Measurements from ENCODE around the gene IQGAP2. TPM values are rescaled to one million over a fixed set of nuclear protein-coding genes. Genes with fewer than 3 reads are reported as not detected.
"Not testable (repeated sequence)": the region's sequence is repeated elsewhere in the genome, so short reads cannot be mapped to it uniquely, and the experiment has no call there.

IQGAP2 gene
- total RNA-seq, 1 donor from 2014 or later, result 20.7 TPM

DNA sequence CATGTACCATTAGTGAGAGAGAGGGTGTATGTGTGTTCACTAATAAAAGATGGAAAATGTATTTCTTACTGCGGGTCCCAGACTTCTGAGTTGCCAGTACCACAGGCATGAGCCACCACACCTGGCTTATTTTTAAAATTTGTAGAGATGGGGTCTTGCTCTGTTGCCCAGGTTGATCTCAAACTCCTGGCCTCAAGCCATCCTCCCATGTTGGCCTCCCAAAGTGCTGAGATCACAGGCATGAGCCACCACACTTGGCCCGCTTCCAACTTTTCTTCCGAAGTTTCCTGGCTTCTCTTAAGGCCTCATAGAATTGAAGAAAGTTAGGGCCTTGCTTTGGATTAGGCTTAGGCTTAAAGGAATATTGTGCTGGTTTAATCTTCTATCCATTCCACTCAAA, 260.5 kb downstream of the IQGAP2 start:
- no peak for DNase-seq

DNA sequence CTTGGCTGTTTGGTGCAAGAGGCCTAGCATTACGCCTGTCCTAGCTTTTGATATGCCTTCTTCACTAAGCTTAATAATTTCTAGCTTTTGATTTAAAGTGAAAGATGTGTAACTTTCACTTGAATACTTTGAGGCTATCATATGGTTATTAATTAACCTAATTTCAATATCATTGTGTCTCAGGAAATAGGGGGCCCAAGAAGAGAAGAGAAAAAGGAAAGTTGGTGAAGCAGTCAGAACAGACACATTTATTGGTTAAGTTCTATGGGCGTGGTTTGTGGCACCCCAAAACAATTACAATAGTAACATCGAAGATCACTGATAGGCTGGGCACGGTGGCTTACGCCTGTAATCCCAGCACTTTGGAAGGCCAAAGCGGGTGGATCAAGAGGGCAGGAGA, 261.0 kb downstream of the IQGAP2 start:
- DNase-seq, result no peak

DNA sequence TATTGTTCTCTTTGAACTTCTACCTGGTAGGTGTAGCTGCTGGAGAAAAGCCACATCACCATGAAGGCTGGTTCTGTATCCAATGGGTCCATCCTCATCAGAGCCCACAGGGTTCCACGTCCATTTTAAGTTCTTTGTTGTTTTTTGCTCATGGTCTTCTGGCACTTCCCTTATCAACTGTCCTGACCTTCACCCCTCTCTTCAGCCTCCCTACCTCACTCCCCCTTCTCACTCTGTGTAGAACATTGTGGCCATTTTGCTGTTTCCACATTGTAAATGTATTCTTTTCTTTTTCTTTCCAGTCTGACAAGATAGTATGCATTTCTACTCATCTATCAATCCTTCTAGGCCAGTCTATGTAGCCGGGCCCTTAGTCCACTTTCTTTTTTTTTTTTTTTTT, 264.4 kb downstream of the IQGAP2 start:
- DNase-seq, result no peak

DNA sequence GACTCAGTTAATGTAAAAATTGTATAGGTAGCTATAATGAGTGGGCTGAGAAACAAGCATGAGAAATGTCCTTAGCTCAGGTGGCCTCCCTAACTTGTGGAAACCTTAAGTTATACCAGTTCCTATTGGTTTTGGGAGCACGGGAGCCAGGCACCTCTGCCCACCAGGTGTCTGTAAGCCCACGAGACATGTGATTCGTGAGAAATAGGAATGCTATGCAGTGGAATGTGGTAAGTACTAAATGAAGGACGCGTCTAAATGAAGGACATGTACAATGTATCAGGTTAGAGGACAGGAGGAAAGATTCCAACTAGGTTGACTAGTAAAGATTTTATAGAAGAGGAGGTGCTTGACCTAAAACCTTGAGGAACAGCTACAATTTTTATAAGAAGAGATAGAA, 266.2 kb downstream of the IQGAP2 start:
- DNase-seq, result no peak

DNA sequence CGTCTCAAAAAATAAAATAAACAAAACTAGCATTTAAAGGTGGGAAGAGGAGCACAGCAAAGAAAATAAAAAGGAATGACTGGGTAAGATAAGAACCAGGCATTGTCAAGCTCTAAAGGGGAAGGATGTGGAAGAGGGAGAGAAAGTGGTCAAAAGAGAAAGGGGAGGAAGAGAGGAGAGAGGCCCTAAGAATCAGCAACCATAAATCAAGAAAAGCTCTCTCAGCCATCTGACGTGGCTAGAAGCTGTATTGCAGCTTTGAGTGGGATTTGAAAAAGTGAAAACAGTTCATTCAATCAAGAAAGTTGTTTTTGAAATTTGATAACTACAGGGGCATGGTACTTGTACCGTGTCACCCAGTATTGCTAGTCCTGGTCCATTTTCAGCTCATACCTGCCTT, 267.4 kb downstream of the IQGAP2 start:
- no peak for DNase-seq

DNA sequence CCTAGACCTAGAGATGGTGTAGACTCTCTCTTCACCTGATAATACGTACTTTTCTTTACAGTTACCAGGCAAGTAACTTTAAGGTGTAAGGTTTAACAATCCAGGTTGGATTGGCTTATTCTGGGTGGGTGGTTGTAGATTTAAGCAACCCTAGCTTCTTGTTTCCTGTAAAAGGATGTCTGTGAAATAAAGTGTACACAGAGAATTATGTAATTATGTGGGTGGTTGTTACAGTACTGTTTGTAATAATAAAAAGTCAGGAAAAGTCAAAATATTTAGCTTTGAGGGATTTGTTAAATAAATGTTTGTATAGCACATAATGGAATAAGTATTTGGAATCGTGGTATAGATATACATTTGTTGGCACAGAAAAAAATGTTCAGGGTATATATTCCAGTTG, 269.2 kb downstream of the IQGAP2 start:
- no peak for DNase-seq

DNA sequence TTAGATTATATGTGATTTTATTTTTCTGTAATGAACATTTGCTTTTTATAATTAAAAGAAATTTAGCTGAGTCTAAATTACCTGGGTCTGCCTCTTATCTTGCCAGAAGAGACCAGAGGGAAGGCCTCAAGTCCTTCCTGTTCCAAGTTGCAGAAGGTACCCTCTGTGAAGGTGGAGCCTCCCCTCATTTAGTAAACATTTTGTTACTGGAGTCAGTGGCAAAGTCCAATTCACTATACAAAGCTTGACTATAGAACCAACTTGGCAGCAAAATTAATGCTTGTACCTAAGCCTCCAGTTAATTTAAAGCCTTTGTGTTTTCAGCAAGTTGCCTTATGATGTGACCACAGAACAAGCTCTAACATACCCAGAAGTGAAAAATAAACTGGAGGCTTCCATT, 270.0 kb downstream of the IQGAP2 start:
- no peak for DNase-seq

DNA sequence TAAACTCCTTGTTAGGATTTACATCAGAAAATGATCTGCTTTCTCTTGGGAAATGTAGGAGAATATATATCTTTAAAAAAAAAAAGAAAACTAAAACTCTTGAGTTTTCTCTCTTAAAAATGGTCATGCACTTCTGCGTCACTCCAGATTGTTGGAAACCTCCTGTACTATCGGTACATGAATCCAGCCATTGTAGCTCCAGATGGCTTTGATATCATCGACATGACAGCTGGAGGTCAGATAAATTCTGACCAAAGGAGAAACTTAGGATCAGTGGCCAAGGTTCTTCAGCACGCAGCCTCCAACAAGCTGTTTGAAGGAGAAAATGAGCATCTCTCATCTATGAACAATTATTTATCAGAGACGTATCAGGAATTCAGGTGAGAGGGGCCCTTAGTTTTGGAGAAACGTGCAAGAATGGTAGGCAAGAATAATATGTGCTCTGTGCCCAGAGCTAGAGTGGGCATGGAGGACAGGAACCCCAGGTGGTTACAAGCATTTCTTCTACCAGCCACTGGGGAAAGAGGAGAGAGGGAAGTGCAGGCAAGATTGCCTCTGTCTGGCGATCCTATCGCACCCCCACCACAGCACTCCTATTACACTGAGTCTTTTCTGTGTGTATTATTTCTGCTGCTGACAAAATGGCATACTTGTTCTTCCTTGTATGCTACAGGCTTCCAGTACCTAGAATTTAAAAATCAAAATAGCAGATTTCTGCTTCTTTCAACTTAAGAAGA, 271.4 kb downstream of the IQGAP2 start:
- DNase-seq, result no peak

DNA sequence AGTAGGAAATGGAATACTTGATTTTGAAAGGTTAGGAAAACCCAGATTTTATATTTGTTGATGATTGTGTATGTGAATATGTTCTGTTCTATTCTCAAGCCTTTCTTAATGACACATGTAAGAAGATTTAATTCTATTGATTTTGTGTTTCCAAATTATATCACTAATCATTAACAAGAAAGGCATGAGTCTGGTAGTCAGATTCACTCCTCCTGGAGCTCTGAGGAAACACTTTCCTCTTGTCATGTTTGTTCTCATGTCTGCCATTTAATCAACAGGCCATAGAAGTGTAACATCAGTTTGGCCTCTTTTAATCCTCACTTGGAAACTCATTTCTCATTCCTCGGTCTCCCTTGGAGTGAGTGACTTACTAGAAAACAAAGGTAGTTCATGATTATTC, 272.3 kb downstream of the IQGAP2 start:
- no peak for DNase-seq

DNA sequence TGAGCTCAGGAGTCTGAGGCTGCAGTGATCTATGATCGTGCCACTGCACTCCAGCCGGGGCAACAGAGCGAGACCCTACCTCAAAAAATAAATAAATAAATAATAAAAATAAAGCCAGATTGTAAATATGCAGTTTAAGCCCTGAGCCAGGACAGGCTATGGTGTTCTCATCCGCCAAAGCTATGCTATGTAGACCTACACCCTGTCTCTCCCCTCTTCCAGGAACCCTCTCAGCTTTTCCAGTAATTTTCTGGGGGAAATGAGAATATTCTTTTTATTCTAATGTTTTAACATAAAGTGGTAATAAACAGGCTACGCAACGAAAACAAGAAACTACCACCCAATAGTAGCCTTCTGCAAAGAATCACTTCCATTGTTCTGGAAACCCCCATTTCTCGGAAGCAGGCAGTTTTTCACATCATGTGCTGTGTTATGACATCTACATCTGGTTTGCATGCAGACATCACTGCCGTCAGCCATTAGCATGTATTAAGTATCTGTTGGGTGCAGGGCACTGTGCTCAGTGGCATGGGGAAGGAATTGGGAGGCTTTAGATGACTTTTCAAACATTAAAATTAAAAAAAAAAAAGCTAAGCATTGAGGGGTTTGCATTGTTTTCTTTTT, 274.9 kb downstream of the IQGAP2 start:
- DNase-seq, result no peak

DNA sequence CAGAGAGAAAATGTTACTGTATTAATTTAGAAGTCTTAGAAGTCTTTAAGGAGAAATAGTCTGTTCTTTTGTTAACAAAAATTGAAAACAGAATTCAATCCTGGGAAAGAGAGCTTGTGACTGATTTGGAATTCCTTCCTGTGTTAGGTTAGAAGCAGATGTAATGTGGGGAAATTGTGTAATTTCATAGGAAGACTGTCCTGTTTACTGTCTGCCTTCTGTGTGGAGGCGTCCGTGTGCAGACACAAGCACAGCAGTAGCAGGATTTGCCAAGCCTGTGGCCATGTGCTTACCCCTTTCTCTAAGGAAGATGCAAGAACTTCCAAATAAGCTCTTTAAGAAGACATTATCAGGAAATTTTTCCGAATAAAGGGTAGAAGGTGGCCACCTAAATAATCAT, 276.1 kb downstream of the IQGAP2 start:
- DNase-seq, result no peak

DNA sequence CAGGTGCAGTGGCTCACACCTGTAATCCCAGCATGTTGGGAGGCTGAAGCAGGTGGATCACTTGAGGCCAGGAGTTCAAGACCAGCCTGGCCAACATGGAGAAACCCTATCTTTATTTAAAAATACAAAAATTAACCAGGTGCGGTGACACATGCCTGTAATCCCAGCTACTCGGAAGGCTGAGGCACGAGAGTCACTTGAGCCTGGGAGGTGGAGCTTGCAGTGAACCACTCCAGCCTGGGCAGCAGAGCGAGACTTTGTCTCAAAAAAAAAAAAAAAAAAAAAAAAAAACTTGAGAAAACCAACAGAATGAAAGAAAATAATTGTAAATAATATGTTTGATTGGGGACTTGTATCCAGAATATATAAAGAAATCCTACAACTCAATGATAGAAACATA, 277.7 kb downstream of the IQGAP2 start:
- DNase-seq, result not testable (repeated sequence)

DNA sequence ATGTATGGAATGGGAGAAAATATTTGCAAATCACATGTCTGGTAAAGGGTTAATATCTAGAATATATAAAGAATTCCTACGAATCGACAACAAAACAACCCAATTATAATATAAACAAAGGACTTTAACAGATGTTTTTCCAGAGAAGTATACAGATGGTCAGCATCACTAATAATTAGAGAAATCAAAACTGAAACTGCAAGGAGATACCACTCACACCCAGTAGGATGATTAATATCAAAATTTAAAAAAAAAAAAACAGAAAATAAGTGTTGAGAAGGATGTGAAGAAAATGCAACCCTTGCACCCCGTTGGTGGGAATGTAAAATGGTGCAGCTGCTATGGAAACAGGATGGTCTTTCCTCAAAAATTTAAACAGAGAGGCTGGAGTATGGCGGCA, 278.2 kb downstream of the IQGAP2 start:
- no peak for DNase-seq

DNA sequence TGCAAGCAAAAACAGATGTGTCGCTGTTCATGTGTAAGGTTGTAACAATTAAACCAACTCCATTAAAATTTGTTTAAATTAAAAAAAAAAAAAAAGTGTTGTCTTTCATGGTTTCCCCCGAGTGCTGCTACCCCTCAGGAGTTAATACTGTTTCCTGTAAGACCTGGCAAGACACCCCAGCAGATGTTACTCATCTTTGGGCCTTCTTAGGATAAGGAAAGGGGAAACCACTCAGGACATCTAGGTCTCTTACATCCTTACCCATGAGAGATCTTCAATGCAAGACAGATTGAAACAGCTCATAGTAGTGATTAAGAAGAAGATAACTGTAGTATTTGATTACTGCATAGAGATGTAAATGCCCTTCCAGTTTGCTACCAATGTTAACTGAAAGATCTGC, 279.3 kb downstream of the IQGAP2 start:
- DNase-seq, result no peak

DNA sequence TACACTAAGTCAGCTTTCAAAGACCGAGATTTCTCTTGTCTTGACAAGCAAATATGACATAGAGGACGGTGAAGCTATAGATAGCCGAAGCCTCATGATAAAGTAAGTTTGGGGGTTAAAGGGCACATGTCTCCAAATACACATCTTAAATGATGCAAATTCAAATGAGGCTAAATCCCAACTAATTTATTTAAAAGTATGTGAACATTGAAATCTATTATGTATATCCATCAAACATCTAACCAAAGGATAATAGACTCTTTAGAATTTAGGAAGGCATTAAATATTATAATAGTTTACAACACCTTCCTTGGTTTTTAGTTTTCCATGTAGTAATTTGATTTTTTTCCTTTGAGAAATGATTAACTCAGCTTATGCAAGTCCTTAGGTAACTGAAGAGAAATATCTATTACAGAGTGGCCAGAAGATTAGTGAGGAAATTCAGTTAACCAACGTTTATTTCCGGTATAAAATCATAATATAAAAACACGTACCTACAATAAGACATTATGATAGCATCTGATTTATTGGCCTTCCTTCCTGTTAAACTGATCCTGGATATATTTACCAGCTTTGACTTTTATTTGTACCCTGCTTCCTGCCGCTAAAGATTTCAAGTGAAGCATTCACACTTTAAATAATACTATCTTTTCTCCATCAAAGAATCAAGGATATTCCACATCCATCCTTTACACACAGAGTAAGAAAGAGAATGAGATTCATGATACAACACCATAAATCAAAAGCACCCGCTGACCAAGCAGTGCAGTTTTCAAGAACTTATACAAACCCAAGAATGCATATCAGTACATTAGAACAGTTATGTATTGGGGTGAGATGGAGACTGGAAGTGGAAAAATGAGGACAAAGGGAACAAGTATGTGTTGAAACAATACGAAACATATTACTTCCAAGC, 281.0 kb downstream of the IQGAP2 start:
- no peak for DNase-seq

DNA sequence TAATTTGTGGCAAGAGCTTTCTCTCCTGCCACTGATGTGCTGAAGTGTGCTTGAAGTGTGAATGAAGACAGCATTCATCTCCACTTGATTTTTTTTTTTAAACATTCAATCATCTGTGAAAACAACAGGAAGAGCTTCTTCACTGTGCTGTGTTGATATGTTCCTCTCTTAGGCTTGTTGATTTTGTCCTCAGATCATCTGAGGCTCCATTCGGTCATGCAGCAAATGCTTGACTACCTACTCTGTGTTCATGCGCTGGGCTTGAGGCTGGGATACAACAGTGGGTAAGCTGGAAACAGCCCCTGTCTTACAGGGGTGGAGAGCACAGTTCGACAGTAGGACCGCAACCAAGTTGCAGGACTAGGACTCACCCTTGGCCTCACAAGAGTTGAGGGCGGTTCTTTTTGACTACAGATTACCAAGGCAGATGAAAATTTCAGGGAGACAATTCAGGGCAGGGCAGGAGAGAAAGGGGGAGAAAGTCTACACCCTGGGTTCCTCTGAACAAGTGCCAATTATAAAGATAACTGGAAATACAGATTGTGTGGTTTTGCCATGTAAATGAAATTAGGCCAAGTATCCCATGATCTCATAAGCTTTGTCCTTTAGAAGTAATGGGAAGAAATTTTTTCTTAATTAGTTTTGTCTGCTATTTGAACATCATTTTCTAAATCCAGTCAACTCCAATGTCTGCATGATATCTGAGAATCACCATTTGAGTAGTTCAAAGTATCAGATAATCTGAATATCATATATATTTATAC, 281.9 kb downstream of the IQGAP2 start:
- no peak for DNase-seq

DNA sequence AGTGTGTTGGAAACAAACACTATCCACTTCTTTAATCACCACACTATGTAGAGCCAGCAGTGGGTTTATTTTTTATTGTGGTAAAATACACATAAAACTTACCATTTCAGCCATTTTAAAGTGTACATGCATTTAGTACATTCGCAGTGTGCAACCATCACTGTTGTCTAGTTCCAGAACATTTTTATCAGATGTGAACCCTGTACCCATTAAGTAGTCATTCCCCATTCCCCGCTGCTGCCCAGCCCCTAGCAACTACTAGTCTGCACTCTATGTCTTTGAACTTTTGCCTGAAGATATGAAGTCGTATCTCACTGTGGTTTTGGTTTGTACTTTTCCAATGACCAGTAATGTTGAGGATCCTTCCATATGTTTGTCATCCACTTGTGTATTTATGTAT, 282.6 kb downstream of the IQGAP2 start:
- no peak for DNase-seq

DNA sequence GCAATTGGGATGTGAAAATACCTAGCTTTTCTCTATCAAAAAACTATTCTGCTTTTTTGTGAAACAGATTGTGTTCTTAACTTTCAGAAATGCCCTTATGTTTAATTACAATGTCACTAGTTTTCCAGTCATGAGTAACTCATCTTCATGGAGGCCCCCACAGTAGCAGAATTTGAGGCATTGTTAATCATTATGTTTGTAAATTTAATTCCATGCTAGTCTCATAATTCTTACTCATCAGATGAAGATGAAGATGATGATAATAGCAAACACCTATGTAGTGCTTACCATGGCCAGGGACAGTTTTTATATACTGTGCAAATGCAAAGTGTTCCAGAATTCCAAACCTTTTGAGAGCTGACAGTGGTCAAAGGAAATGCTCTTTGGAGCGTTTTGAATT, 285.1 kb downstream of the IQGAP2 start:
- no peak for DNase-seq

DNA sequence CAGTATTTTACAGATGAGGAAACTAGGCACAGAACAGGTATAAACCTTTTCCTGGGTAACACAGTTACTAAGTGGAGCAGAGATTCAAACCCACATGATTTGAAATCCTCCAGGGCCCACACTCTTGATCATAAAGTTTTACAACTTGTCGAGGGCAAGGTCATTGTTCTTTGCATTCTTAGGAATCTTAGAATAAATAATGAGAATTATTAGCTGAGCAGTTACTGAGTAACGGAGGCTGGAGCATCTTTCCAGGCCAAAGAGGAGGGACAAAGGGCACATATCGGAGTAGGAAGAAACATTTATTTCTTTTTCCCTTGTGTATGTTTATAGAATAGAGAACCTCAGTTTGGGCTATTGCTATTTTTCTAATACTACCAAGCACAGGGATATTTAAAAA, 285.8 kb downstream of the IQGAP2 start:
- DNase-seq, result no peak

DNA sequence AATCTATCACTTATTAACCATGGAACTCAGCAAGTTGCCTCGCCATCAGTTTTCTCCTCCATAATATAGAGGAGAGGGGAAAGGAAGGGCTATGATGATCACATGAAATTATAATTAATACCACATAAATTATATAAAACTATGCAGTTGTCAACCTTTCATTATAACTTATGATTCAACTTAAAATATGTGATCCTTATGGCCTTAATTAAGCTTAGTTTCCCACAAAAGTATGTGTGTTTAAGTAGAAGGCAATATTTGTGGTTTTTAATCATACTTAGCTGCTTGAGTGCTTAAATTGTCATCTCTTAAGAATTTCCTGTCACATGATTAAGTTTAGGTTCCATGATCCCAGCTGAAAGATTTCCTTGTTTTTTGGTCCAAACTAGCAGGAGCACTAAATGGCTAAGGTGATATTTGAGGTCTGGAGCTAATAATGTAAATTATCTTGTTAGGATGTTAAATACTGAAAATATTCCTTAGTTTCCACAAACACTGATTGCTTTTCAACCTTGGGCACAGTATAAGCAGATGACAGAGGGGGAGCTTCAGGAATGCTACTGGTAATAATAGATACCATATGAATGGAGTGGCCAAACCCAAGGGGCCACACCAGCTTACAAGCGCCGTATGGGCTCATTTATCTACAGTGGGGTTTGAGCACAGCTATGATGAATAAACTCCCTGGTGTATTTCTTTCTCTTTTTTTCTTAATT, 286.4 kb downstream of the IQGAP2 start:
- DNase-seq, result no peak

DNA sequence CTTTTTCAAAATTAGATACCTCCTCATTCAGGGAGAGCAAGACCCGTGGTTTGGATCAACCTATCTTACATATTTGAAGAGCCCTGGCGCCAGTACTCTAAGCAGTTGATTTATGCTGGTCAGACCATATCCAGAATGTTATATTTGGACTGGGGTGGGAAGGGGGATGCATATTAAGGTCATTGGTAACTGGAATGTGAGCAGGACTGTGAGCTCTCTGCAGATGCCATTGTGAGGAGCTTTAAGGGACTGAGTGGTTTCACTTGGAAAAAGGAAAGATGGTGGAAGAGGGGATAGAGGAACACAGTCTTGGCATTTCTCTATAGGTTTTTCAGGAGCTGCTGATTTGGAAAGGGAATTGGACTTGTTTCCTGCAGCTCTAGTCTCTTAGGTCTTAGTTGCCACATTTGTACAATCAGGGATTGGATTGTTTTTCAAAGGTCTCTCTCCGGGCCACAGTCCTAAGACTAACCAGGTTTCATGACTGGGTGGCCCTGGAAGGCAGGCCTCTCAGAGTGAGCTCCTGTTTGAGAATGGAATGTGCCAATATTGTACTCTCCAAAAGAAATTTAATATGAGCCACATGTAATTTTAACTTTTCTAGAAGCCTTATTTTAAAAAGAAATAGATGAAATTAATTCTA, 287.1 kb downstream of the IQGAP2 start:
- DNase-seq, result no peak

Data from occipital lobe (tissue), 2 donors.